GM19452 (cell line): ENCODE data around the gene CNIH2.

Experiments
- ATAC-seq: cut with Tn5 transposase; IDR thresholded peaks from one replicate; pipeline ENCODE4 v1.9.1; 2021; ENCODE audit not compliant: unreplicated experiment

The CNIH2 gene

DNA sequence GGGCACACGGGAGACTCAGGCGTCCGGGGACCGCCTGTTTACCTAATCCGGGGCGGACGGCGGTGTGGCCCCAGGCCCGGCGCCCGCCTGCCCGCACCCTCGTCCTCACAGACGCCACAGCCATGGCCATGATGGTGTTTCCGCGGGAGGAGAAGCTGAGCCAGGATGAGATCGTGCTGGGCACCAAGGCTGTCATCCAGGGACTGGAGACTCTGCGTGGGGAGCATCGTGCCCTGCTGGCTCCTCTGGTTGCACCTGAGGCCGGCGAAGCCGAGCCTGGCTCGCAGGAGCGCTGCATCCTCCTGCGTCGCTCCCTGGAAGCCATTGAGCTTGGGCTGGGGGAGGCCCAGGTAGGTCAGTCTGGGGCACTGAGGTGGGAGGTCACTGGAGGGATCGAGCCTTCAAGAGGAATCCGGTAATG, 19.5 kb upstream of the CNIH2 start:
- ATAC-seq, result no peak

DNA sequence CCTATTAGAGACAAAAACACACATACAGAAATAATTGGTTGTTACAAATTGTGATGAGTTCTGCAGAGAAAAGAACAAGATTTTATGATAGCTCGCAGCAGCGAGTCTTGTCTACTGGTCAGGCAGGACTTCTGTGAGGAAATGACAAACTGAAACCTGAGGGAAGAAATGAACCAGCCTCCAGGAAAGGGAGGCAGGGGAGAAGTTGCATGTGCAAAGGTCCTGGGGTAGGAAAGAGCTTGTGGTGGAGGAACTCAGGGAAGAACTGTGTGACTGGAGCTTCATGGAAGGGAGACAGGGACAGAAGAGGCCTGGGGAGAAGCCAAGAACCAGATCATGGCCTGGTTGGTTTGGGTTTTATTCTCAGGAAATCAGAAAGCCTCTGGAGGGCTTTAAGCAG, 18.8 kb upstream of the CNIH2 start:
- no peak for ATAC-seq

DNA sequence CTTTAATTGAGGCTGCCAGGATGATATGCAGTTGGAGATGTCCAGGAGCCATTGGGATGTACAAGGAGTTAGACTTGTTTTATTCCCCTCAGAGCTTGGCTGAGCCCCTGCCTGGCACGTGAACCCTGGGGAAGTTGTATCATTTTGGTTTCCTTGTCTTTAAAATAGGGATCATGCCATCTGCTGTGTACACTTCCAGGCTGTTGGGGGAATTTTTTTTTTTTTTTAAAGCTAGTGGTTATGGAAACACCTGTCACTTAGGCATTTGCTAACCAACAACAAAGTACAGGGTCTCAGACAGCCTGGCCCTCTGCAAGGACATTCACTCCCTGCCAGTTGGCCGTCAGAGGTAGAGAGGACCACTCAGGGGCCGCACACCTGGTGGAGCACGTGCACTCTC, 18.0 kb upstream of the CNIH2 start:
- ATAC-seq, result no peak

DNA sequence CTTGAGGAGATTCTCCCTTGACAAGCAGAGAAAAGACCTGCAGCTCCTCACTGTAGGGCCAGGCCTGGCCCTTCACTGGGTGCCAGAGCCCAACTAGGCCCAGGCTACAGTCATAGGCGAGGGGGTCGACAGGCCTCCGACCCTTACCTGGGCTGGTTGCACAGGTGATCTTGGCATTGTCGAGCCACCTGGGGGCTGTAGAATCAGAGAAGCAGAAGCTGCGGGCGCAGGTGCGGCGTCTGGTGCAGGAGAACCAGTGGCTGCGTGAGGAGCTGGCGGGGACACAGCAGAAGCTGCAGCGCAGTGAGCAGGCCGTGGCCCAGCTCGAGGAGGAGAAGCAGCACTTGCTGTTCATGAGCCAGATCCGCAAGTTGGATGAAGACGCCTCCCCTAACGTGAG, 16.4 kb upstream of the CNIH2 start:
- no peak for ATAC-seq

DNA sequence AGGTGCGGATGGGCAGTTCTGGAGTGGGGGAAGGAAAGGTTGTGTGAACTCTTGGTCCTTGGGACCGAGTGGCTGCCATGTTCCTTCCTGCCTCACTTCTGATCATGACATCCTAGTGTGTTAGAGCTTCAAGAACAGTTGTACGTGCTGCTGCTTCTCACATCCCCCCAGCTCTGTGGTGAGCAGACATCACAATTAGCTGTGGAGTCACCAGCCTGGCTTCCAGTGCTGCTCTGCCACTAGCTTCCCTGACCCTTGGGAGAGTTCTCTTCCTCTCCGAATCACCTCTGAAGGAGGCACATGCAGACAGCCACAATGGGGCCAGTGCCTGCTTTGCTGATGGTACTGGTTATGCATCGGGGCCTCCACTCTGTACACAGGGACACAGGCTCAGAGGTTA, 15.8 kb upstream of the CNIH2 start:
- no peak for ATAC-seq

DNA sequence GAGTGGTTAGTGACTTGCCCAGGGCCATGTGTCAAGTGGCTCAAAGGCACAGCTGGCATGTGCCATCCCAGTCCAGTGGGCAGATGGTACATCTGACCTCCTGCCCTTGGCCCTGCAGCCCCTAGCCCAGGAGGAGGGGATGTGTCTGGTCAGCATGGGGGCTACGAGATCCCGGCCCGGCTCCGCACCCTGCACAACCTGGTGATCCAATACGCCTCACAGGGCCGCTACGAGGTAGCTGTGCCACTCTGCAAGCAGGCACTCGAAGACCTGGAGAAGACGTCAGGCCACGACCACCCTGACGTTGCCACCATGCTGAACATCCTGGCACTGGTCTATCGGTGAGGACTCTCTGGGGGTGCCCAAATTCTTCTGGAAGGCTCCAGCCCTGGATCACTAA, 15.3 kb upstream of the CNIH2 start:
- ATAC-seq, result no peak

DNA sequence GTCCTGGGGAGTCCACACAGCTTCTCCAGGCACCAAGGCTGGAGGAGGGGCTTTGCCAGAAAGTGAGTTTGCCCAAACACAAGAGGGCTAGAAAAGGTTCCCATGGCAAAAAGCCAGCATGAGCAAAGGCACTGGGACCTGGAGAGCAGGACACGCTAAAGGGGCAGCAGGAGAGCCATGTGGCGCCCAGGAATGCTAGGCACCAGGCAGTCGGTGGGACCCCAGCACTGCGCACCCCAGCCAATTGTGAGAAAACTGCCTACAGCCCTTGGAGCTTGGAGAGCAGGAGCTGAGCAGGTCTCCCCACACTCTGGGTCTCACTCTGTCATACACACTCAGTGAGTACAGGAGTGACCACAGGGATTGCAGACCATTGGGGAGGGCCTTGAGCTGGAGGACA, 14.7 kb upstream of the CNIH2 start:
- ATAC-seq, result no peak

DNA sequence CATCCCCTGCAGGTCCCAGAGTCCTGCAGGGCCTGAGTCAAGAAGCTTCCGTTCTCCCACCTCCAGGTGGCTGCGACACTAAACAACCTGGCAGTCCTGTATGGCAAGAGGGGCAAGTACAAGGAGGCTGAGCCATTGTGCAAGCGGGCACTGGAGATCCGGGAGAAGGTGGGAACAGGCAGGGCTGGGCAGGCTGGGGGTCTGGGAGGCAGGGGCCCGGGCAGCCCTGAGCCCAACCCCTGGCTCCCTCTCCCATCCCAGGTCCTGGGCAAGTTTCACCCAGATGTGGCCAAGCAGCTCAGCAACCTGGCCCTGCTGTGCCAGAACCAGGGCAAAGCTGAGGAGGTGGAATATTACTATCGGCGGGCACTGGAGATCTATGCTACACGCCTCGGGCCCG, 14.2 kb upstream of the CNIH2 start:
- no peak for ATAC-seq

DNA sequence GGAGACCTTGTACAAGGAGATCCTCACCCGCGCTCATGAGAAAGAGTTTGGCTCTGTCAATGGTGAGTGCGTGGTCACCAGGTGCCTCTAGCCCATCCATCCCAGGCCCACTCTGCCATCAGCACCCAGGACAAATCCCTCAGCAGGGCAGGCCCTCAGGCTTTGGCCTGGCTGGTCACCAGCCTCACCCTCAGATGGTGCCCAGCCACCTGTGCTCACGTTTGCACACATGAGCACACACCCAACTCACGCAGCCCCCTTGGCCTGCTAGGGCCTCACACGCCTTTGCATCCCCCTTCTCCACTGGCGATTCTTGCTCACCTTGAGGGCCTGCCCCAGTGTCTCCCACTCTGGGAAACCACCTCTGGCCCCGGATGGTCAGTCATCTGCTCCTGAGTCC, 13.6 kb upstream of the CNIH2 start:
- ATAC-seq, result no peak

DNA sequence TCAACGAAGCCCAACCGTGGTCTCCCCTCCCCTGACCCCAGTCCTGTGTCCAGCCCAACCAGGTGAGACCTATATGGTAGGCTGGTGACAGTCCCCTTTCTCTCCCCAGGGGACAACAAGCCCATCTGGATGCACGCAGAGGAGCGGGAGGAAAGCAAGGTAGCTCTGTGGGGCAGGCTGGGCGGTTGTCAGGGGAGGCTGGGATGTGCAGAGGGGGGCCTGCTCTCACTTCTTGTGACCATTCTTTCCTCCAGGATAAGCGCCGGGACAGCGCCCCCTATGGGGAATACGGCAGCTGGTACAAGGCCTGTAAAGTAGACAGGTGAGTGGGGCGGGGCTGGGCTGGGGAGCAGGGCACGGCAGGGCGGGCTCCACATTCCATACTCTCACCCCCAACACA, 13.1 kb upstream of the CNIH2 start:
- ATAC-seq, result no peak

DNA sequence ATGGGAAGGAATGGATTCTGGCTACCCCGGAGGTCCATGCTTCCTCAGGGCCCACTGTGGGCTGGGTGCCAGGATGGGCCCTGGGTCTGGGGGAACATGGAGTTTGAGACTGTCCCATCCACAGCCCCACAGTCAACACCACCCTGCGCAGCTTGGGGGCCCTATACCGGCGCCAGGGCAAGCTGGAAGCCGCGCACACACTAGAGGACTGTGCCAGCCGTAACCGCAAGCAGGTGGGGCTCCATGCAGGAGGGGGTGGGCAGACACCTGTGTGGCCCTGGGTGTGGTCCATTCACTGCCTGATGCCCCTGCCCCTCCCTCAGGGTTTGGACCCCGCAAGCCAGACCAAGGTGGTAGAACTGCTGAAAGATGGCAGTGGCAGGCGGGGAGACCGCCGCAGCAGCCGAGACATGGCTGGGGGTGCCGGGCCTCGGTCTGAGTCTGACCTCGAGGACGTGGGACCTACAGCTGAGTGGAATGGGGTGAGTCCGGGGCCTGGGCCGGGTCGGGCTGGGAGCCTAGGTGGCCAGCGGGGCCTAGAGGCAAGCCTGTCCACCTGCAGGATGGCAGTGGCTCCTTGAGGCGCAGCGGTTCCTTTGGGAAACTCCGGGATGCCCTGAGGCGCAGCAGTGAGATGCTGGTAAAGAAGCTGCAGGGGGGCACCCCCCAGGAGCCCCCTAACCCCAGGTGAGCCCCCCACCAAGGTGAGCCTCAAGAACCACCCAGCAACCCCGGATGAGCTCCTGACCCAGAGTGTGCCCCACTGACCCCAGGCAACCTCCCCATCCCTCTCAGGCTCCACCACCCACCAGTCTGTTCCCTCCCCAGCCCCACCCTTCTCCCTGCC, 12.2 kb upstream of the CNIH2 start:
- ATAC-seq, result no peak

DNA sequence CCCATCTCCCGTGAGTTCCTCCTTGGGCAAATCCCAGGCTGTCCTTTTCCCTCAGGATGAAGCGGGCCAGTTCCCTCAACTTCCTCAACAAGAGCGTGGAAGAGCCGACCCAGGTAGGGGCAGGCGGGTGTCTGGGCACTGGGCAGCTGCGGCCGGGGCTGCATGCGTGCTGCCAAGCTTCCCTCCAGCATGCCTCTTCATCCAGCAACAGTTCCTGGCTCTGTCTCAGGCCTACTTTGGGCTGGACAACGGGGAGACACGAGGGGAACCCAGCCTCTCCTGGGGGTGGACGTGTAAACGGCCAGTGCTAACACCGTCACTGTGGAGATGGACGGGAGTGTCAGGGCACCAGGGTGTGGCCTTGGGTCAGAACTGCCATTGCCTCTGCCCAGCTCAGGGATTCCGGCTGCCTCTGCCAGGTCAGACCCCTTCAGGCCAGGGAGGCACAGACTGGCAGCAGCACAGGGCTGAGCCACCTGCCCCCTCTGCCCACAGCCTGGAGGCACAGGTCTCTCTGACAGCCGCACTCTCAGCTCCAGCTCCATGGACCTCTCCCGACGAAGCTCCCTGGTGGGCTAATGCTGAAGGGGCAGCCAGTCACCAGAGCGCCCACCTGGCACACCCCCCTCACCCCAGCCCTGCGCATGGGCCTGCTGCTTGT, 11.5 kb upstream of the CNIH2 start:
- ATAC-seq, result no peak

DNA sequence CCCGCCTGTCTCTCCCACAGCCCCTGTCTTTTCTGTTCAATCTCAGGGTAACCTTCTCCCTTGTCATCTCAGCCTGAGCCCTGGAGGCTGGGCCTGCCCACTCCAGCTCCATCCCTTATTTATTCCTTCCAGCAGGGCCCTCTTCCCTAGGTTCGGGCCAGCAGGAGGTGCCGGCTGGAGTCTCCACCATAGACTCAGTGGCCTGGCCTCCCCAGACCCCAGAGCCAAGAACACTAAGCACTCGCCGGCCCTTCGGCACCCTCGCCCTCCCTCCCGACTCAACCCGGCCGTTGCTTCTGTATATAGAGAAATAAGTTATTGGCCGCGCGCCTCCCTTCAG, 11.0 kb upstream of the CNIH2 start:
- ATAC-seq, result no peak

DNA sequence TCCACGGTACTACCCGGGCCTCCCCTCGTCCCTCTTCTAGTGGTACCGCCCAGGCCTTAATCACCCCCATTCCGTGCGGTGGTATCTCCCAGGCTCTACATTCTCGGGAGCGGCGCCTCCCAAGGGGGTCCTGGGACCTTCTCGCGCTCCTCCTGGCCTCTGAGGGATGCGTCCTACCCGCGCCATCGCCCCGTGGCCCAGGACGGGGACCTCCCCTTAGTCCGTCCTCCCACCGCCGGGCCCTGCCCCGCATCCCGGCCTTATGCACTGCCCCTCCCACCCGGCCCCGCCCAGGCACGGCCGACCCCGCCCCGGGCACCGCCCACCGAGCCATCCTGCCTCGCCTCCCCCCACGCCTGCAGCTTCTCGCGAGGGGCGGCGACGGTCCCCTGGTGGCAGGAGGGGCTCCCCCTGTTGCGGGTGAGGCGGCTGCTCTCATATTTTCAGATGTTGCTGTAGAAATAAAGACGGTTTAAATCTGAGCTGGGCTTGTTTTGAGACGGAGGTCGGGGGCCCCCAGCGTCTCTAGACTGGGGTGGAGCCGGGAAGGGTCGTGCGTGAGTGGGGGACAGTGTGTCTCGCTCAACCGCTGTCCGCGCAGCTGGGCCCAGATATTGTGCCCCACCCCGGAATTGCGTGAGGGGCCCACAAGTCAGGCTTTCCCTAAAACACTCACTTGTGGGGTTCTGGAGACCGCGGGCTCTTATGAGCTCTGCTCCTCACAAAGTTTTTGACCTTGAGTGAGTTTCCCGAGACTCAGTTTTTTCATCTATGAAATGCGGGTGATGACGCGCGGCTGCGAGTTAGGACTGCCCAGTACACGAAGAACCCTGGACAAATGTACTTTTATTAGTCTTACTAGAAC, 10.4 kb upstream of the CNIH2 start:
- peak; percentile 30 for ATAC-seq

DNA sequence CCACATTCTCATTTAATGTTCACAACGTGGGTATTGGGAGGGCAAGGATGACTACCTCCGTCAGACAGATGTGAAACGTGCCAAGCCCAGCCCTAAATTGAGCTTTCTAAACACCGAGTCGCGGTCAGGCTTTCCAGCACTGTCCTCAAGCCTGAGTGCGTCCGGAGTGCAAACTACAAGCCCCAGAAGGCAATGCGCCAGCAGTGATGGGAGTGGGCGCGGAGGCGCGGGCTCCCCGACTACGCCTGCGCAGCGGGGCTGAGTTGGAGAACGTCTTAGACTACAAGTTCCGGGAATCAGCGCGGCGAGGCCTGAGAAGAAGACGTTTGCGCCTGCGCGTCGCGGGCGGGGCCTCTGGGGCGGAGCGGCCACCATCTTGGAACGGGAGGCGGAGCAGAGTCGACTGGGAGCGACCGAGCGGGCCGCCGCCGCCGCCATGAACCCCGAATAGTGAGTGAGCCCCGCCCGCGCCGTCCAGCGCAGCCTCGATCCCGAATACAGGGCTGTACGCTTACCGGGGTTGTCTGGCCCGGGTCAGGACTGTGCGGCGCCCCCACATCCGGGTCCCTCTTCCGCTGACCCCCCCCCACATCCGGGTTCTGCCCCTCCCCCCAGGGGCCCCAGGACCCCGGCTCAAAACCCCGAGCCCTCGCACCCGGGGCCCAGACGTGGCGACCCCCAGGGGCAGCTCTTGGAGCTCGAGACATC, 9.6 kb upstream of the CNIH2 start, which contains the start of gene RAB1B:
RAB1B (plus strand) TSS at position 396 of the 708 bp plus-strand sequence; CDS start at position 437, 41 bp downstream.
- ATAC-seq, result peak; percentile 82

DNA sequence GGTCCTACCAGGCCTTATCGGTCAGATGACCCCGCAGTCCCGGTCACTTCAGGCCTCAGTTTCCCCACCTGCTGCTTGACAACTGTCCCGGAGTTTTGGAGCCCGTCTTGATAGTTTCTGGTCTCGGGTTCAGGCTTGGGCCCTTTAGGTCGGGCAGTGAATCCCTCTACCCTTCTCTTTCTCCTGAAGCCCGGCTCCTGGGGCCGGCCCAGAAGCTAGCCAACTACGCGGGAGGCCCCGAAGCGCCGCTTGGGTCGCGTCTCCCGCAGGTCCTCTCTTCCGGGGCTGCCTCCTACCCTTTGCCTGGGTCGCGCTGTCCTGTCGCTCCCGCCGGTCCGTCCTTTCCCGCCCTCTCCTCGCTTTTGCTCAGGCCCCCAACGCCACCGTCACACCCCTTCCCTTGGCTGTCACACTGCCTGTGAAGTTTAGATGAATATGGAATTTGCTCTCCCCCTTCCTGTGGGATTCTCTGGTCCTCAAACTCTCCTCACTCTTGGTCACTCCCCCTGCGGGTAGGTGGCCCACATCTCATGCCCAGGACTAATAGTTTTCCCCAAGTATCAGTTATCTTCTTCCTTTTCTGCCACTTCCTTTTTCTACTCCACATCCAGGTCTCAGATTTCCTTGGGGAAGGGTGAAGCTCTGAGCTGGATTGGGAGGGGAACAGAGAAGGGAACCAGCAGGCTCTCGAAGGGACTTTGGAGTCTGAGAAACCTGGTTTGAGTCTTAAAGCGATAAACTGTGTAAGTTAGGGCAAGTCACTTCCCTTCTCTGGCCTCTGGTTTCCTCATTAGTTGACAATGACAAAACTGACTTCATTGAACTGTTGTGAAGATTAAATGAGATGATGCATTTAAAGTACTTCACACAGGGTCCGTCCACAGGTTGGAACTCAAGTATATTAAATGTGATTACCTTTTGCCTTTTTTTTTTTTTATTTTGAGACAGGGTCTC, 8.7 kb upstream of the CNIH2 start:
- ATAC-seq, result no peak

DNA sequence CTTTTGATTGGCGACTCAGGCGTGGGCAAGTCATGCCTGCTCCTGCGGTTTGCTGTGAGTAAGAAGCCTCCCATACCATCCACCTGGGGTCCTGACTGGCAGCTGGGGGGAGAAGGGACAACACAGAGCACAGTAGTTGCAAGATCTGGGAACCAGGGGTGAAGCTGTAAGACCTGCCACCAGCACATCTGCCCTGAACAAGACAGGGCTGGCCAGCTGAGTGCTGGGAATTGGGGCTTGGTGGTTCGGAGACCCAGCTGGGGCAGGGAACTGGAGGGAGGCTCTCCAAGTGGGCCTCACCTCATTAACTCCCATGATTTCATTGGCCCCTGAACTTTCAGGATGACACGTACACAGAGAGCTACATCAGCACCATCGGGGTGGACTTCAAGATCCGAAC, 6.2 kb upstream of the CNIH2 start:
- ATAC-seq, result no peak

DNA sequence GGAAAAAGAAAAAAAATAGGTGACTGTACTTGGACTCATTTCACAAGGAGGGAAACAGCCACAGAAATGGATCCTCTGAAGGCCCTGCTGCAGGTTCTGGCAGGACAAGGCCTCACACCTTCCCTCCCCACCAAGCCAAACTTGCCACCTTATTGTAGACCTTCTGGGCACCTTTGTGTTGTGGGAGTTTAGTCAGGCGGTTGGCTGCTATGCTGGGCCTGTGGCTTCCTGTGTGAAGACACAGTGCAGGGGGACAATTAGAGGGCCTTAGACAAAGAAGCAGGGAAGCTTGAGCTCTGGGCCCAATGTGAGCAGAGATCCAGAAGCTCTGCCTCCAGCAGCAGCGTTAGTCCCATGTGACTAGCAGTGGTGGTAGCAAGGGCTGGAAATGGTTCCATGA, 5.4 kb upstream of the CNIH2 start:
- no peak for ATAC-seq

DNA sequence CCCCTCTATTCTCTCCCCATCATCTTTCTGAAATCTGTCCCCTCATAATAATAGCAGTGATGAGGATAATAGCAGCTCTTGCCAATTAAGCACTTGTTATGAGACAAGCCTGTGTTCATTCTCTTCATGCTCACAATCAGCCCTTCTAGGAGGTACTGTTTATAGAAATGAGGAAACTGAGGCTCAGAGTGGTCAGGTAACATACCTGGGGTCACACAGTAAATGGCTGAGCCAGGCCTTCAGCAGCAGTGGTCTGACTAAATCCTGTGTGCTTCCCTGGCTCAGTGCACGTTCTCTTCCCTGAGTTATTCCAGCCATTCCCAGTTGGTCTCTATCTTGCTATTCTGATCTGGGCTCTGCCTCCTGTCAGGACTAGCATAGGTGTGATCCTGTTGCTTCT, 3.8 kb upstream of the CNIH2 start:
- no peak for ATAC-seq

DNA sequence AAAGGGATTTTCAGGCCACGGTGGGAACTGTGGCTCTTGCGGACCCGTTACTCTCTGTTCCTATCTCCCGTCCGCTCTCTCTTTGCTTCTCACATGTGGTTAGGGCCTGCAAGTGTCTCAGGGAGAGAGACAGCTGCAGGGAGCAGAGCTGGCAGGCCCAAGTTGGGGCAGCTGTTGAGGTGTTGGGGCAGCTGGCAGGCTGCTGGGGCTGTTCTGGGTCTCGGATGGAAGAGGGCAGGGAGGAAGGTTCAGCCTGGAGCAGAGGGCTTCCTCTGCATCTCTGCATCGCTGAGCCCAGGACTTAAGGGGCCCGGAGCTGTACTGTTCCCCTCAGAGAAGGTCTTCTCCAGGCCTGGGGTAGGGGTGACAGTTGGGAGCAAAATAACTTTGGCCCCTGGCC, 2.6 kb upstream of the CNIH2 start:
- ATAC-seq, result no peak
